GM12874 (cell line): ENCODE measurements around the gene S1PR5.

Experiments used
- TF ChIP-seq, protein P1 (sequence below): IDR thresholded peaks from 2 replicates; pipeline ENCODE4 v1.5.1; 2011; ENCODE audit warnings: low read depth, mild to moderate bottlenecking, control low read depth, low read length, moderate library complexity; ENCODE audit not compliant: insufficient read depth

Gene S1PR5, protein sequence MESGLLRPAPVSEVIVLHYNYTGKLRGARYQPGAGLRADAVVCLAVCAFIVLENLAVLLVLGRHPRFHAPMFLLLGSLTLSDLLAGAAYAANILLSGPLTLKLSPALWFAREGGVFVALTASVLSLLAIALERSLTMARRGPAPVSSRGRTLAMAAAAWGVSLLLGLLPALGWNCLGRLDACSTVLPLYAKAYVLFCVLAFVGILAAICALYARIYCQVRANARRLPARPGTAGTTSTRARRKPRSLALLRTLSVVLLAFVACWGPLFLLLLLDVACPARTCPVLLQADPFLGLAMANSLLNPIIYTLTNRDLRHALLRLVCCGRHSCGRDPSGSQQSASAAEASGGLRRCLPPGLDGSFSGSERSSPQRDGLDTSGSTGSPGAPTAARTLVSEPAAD

DNA sequence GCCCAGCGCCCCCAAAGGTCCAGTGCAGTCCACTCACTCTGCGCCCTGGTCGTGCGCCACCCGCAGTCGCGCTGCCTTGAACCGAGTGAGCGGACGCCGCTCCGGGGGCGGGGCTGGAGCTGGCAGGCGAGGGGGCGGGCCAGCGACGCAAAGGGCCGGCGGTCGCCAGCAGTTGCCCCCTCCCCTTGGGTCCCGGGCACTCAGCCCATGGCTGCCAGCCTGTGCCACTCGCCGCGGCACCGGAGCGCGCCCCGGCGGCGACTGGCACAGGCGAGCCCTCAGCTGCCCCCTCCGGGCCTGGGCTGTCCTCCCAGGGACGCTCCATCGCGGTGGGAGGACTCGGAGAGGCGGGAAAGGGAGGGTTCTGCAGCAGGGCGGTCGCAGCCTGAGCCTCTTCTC, at the start of gene S1PR5:
Gene S1PR5 (minus strand): TSS at position 87 of the 399 bp plus-strand sequence. CDS start 2,436 bp downstream, outside the sequence.
- TF ChIP-seq, protein P1, sequence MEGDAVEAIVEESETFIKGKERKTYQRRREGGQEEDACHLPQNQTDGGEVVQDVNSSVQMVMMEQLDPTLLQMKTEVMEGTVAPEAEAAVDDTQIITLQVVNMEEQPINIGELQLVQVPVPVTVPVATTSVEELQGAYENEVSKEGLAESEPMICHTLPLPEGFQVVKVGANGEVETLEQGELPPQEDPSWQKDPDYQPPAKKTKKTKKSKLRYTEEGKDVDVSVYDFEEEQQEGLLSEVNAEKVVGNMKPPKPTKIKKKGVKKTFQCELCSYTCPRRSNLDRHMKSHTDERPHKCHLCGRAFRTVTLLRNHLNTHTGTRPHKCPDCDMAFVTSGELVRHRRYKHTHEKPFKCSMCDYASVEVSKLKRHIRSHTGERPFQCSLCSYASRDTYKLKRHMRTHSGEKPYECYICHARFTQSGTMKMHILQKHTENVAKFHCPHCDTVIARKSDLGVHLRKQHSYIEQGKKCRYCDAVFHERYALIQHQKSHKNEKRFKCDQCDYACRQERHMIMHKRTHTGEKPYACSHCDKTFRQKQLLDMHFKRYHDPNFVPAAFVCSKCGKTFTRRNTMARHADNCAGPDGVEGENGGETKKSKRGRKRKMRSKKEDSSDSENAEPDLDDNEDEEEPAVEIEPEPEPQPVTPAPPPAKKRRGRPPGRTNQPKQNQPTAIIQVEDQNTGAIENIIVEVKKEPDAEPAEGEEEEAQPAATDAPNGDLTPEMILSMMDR: no peak

- TF ChIP-seq, protein P1: no peak
Measured at GRCh38 chr19:10566658-10567410, 49.6 kb upstream of the S1PR5 start.

GRCh38 chr19:10566408-10566657, 49.1 kb upstream of the S1PR5 start:
- TF ChIP-seq, protein P1: no peak

- TF ChIP-seq, protein P1: peak; percentile 49
Measured at GRCh38 chr19:10565567-10566407, 48.5 kb upstream of the S1PR5 start, which contains the start of gene KRI1. TSS of gene KRI1 (minus strand) at chr19:10566010. CDS start at chr19:10565999, 11 bp downstream.

DNA sequence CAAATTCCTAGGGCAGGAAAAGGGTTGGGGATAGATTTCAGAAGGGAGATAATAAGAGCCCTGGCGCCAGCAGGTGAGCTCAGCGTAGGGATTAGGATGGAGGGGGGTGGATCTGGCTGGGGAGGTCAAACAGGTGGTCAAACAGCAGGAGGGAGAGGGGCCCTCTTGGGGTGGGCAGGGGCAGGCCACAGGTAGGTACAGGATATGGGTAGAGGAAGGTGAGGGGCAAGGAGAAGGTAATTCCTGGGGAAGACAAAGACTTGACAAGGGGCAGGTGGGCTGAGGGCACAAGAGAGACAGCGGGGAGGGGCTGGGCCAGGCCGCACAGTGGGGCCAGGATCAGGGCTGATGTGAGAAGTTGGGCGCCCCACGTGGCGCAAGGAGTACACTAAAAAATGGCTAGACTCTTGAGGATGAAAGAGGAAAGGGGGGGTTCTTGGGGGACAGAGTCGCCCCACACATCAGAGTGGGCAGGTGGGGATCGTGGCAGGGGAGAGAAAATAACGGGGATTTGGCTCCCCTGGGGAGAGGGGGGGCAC, 47.9 kb upstream of the S1PR5 start:
- TF ChIP-seq, protein P1: peak; percentile 60

DNA sequence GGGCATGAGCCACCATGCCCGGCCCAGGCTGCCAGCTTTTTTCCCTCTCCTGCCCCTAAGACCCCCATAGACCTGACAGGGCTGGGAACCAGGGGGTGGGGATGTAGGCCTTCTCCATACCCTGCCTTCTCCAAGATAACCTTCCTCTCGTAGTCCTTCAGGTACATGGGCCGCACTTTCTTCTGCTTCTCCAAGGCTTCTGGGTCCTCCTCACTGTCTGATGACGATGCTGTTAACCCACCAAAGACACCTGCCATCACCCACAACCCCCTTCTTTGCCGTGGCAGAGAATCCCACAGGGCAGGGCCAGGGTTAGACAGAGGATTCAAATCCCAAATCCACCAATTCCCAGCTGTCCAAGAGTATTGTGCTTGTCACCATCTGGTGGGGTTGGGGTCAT, 45.4 kb upstream of the S1PR5 start:
- TF ChIP-seq, protein P1: no peak
